IPS-20b (cell line): ENCODE data around the gene FAM43A.

Experiments used
- H3K27ac ChIP-seq: one replicate; pipeline ENCODE4 v1.5.1; 2013; ENCODE audit warnings: low read length
- H3K27me3 ChIP-seq: 2 replicates; pipeline ENCODE4 v1.6.1; 2013; ENCODE audit warnings: mild to moderate bottlenecking, low read length, inconsistent platforms; ENCODE audit not compliant: insufficient read depth
- H3K36me3 ChIP-seq: 2 replicates; pipeline ENCODE4 v1.6.1; 2013; ENCODE audit warnings: low read depth, mild to moderate bottlenecking, inconsistent platforms, low read length, moderate library complexity; ENCODE audit not compliant: insufficient read depth
- H3K4me1 ChIP-seq: 2 replicates; pipeline ENCODE4 v1.6.1; 2013; ENCODE audit warnings: mild to moderate bottlenecking, control low read depth, inconsistent platforms, low read length, moderate library complexity; ENCODE audit not compliant: insufficient read depth
- H3K4me3 ChIP-seq: 2 replicates; pipeline ENCODE4 v1.5.1; 2013; ENCODE audit warnings: mild to moderate bottlenecking, low read length, inconsistent platforms
- H3K9ac ChIP-seq: 2 replicates; pipeline ENCODE4 v1.6.1; 2013; ENCODE audit warnings: low read depth, mild to moderate bottlenecking, inconsistent platforms, low read length, moderate library complexity
- H3K9me3 ChIP-seq: 2 replicates; pipeline ENCODE4 v1.6.1; 2013; ENCODE audit warnings: mild to moderate bottlenecking, low read depth, low read length, inconsistent platforms; ENCODE audit not compliant: insufficient read depth

FAM43A gene

DNA sequence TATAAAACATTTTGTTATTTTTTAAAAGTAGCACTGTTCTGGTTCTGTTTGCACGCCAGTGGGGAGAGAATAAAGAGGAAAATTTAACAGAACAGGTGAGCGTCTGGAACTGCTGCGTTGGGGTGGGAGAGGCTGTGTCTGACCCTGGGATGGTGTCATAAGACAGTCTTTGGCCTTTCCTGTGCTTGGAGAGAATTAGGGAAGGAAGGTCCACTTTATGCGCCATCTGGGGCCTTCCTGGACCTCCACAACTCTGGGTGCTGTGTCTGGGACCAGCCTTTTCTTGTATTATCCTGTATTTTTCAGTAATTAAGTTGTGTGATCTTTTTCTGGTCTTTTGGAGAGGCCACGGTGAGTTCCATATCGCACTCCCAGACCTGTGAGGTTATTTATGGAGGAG is 3.3 kb downstream of the FAM43A start:
- Histone ChIP-seq H3K9ac (no peak overlapping the region), H3K4me1 (peaks cover 8% of the 10 kb centered on the region), H3K36me3 (no peaks in the 10 kb centered on the region), H3K27ac (no peak overlapping the region), H3K9me3 (no peaks in the 10 kb centered on the region), H3K4me3 (no peak overlapping the region), H3K27me3 (peaks cover 37% of the 10 kb centered on the region)

DNA sequence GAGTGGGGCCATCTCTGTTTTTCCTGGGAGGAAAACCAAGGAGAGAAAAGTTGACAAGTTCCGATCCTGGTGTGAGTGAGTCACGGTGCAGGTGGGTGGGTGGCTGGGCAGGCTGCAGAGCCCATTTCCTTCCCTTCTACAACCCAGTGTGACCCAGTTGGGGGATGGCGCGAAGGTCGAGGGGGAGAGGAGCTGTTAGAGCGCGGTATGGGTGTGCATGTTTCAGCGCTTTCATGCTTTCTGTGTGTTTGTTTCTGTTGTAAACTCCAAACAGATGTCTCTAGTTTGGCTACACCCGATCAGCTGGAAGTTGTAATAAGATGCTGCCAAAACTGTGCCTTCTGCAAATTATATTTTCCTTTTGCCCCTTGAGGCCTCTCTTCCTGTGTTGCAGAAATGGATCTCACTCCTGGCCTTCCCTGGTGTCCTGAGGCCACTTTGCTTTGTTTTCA is 3.8 kb downstream of the FAM43A start:
- H3K9ac ChIP-seq, result no peak overlapping the region
- no peak overlapping the region for H3K27ac ChIP-seq
- H3K4me3 ChIP-seq, result no peak overlapping the region
- peaks cover 31% of the 10 kb centered on the region for H3K27me3 ChIP-seq
- H3K36me3 ChIP-seq, result no peaks in the 10 kb centered on the region
- no peaks in the 10 kb centered on the region for H3K9me3 ChIP-seq
- peaks cover 8% of the 10 kb centered on the region for H3K4me1 ChIP-seq

DNA sequence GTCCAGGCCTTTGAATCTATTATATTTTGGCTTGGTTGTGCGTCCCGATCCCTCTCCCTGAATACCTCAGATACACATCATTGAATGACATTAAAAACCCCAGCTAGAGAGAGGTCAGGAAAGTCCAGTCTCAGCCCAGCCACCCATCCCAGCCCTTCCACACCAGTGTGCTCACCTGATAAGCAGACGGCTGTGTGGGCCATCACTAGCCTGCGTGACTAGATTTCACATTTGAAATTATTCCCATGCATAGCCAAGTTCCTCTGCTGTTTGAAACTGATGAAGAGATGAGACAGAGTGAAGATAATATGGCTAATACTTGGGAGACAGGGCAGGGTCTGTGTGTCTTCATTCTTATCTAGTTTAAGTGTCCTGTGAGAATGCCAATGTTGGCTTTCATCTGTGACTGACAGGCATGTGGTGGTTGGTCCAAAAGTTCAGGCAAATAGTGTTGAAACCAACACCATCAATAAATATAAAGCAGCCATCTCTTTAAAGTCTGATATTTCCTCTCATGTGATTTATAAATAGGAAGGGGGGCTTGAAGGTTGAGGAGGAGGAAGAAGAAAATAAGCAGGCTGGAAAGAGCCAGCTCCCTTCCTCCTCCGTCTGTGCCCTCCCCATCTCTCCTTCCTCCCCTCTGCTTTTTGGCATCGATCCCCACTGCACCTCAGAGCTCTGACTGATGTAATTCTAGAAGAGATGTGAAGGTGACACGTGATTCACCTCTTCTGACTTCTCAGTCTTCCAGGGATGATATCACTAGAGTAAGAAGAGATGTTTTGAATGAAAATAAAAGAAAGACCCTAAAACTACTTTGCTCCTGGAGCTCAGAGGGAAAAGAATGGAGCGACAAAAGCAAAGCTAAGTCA is 5.1 kb downstream of the FAM43A start:
- H3K9me3 ChIP-seq, result no peaks in the 10 kb centered on the region
- peaks cover 19% of the 10 kb centered on the region for H3K27me3 ChIP-seq
- H3K4me3 ChIP-seq, result no peak overlapping the region
- no peaks in the 10 kb centered on the region for H3K36me3 ChIP-seq
- H3K27ac ChIP-seq, result no peak overlapping the region
- no peak overlapping the region for H3K9ac ChIP-seq
- peaks cover 8% of the 10 kb centered on the region for H3K4me1 ChIP-seq

DNA sequence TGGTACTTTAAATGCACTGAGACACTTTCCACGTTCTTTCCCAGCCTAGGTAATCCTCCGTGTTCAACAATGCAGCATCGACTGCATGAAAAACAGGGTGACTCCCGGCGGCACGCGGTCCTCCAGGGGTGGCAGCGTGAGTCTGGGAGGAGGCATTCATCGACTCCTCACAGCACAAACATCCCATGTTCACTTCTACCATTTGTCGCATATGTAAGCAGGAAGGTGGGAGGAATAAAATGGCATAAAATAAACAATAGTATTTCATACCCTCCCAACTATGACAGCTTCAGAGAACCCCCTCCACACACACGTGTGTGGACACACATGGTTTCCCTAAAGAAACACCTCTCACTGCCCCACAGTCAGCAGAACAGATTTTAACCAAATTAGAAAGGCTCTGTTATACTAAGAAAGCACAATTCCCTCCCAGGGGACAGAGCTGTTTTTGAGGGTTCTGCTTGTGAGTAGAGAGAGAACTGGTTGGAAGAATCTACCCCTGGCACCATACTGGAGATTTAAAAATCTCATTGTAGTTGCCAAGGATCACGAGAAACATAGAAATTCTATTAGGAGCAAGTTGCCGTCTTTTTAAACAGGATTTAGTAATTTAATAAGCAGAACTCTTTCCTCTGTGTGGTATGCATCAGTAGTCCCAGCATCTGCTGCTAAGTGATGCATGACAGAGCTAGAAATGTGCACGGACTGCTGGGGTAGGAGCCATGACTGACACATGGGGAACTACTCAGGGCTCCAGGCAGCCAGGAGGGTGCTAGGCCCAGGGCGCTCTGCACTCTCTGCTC is 6.0 kb downstream of the FAM43A start:
- Histone ChIP-seq H3K27ac (no peak overlapping the region), H3K9me3 (no peaks in the 10 kb centered on the region), H3K4me1 (peaks cover 8% of the 10 kb centered on the region), H3K9ac (no peak overlapping the region), H3K27me3 (peaks cover 10% of the 10 kb centered on the region), H3K4me3 (no peak overlapping the region), H3K36me3 (no peaks in the 10 kb centered on the region)

DNA sequence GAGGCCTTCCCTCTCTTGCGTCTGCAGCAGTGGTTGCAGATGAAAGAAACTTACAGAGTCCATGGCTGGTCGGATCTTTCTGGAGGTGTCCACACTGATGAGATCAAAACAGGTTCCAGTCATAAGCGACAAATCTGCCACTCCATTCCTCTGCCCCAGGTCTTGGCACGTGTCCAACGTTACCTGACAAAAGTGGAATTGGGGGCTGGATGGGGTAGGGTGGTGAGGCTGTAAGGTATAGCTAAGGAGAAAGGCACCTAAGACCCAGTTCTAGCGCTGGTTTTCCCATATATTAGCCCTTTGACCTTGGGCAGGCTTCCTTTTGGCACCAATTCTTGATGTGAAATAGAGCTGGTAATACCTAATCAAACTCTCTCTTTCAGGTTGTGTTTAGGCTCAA is 11.0 kb downstream of the FAM43A start:
- Histone ChIP-seq H3K9me3 (peaks cover 5% of the 10 kb centered on the region), H3K27ac (no peak overlapping the region), H3K4me1 (no peaks in the 10 kb centered on the region), H3K36me3 (no peaks in the 10 kb centered on the region), H3K27me3 (no peaks in the 10 kb centered on the region), H3K4me3 (no peak overlapping the region), H3K9ac (no peak overlapping the region)

DNA sequence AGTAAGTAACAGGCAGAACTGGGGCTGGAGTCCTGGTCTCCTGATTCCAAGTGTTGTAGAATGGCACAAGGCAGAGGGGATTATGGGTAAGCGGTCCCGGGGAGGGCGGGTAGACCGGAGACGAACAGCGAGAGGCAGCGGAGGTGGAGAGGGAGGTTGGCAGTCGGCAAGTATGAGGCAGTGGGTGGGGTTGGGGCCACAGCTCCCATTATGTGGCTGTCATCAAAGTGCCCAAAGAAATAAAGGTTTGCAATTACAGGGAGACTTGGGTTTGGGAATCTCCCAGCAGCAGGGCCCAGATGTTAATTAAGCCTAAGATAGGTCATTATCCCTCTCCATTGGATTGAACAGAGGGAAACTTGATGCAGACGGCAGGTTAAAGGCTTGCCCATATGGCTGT is 16.9 kb downstream of the FAM43A start:
- Histone ChIP-seq H3K36me3 (no peaks in the 10 kb centered on the region), H3K27me3 (no peaks in the 10 kb centered on the region), H3K4me3 (no peak overlapping the region), H3K4me1 (peaks cover 6% of the 10 kb centered on the region; the same call in 1 of the 2 replicates), H3K9me3 (peaks cover 5% of the 10 kb centered on the region), H3K27ac (no peak overlapping the region), H3K9ac (no peak overlapping the region)

DNA sequence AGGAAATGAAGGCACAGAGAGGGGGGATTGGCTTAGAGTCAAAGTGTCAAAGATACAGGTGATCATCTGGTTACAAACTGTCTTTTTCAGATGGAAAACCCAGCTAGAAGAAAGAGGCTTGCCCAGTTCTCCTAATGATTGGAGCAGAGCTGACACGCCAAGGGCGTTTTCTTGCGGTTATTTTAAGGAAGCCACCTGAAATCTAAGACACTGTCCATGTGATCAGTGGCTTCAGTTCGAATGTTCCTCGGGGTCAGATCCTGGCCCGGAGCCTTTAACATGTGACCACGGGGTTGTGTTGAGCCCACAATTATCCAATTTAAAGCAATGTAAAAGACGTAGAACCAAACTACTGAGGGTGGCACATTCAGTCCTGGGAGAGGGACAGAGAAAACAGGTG is 19.5 kb downstream of the FAM43A start:
- H3K9me3 ChIP-seq, result no peaks in the 10 kb centered on the region
- H3K27me3 ChIP-seq, result no peaks in the 10 kb centered on the region
- no peak overlapping the region for H3K9ac ChIP-seq
- H3K27ac ChIP-seq, result no peak overlapping the region
- no peak overlapping the region for H3K4me3 ChIP-seq
- H3K4me1 ChIP-seq, result peaks cover 6% of the 10 kb centered on the region; the same call in 1 of the 2 replicates
- H3K36me3 ChIP-seq, result no peaks in the 10 kb centered on the region

DNA sequence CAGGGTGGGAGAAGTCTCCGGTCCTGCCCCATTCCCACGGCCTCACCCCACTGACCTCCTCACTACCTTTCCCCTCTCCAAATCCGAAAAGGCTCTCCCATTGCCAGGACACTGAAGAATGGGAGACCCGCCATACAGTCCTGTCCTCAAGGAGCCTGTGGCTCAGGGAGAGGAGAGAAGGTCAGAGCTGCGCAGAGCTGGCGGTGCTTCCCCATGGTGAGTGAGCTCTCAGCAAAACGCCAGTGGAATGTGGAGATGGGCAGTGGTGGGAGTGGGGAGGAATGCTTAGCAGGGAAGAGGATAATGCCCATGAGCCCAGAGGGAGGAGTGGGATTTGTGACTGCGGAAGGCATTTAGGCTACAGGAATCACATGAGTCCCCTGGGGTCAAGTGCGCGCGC is 20.1 kb downstream of the FAM43A start:
- Histone ChIP-seq H3K27ac (no peak overlapping the region), H3K4me1 (peaks cover 6% of the 10 kb centered on the region; the same call in 1 of the 2 replicates), H3K36me3 (no peaks in the 10 kb centered on the region), H3K9me3 (no peaks in the 10 kb centered on the region), H3K27me3 (no peaks in the 10 kb centered on the region), H3K9ac (no peak overlapping the region), H3K4me3 (no peak overlapping the region)

DNA sequence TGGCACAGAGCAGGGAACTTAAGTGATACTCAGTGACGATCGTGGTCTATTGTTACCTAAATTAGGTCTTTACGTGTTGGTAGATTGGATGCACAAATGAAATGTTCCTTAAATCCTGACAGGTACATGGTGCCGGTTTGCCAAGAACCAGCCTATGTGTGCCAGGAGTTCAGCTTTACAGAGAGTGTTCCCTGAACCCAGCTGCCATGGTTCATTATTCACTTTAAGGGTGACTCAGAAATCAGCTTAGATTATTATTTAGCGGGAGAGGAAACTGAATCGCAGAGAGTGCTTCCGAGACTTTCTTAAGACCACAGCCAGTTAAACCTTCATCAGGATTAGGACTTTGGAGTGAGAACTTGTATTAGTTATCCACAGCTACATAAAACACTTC is 21.5 kb downstream of the FAM43A start:
- Histone ChIP-seq H3K4me3 (no peak overlapping the region), H3K4me1 (peaks cover 6% of the 10 kb centered on the region; the same call in 1 of the 2 replicates), H3K27ac (no peak overlapping the region), H3K36me3 (no peaks in the 10 kb centered on the region), H3K9ac (no peak overlapping the region), H3K27me3 (no peaks in the 10 kb centered on the region), H3K9me3 (no peaks in the 10 kb centered on the region)

DNA sequence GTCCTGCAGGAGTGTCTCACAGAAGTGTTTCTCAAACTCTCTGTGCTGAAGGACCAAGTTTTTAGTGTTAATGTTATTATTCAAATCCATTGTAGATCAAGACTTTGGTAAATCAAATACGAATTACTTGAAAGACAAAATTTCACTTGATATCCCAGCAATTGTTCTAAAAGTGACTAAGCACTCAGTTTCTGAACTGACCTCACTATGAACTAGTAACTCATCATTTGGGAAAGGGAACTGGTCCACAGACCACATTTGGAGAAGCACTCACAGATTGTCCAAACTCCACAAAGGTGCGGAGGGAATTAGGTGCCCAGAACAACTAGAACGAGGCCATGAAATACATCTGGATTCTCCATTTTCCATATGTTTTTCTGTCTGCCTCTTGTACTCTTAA is 25.6 kb downstream of the FAM43A start:
- Histone ChIP-seq H3K36me3 (no peaks in the 10 kb centered on the region), H3K4me1 (peaks cover 6% of the 10 kb centered on the region; the same call in 1 of the 2 replicates), H3K27me3 (no peaks in the 10 kb centered on the region), H3K9me3 (no peaks in the 10 kb centered on the region), H3K9ac (no peak overlapping the region), H3K4me3 (no peak overlapping the region), H3K27ac (no peak overlapping the region)

DNA sequence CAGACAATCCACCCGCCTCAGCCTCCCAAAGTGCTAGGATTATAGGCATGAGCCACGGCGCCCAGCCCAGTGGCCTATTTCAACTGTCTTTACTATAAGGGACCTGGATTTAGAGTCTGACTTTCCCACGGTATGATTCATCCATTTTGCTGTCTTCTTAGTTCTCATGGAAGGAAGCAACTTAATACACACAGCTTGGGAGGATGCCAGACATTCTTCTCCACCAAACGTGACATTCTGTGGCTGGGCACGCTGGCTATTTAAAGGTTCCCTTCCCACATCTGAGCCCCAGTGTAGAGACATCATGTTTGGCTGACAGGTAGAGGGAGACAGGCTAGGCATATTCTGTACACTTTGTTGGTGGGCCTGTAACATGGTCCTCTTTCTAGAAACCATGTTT is 26.2 kb downstream of the FAM43A start:
- H3K9ac ChIP-seq, result no peak overlapping the region
- peaks cover 3% of the 10 kb centered on the region; the same call in 1 of the 2 replicates for H3K4me1 ChIP-seq
- H3K27me3 ChIP-seq, result no peaks in the 10 kb centered on the region
- H3K36me3 ChIP-seq, result no peaks in the 10 kb centered on the region
- H3K27ac ChIP-seq, result no peak overlapping the region
- H3K9me3 ChIP-seq, result no peaks in the 10 kb centered on the region
- H3K4me3 ChIP-seq, result no peak overlapping the region
